Gastrocnemius medialis (tissue), 4 donors: ENCODE data around the gene DYNLL1. TPM values are rescaled to one million over a fixed set of nuclear protein-coding genes. Genes with fewer than 3 reads are reported as not detected.
"Not testable (repeated sequence)": the region's sequence is repeated elsewhere in the genome, so short reads cannot be mapped to it uniquely, and the experiment has no call there.

ENCODE experiments used
- ATAC-seq, 2 donors: fragments of 150-250 bp; one replicate each; pipeline ENCODE4 v1.9.1; 2016
- DNase-seq, 2 donors: peaks; one replicate each; pipeline ENCODE4 v3.0.0-alpha.2; 2019
- H3K27ac ChIP-seq, 4 donors: fragments of 200-600 bp; sonication (generic); 1 replicate in 1 of 4; 2 replicates in 3 of 4; pipeline ENCODE4 v1.5.1; 2016 to 2018; ENCODE audit warnings: mild to moderate bottlenecking in 2 of 4, moderate library complexity in 1 of 4
- H3K27me3 ChIP-seq, 3 donors: fragments of 200-600 bp; sonication (generic) in 2 of 3; 1 replicate in 1 of 3; 2 replicates in 2 of 3; pipeline versions ENCODE4 v1.5.1 to v1.6.0; 2016 to 2019; ENCODE audit warnings: mild to moderate bottlenecking in 1 of 3, moderate library complexity in 1 of 3
- H3K36me3 ChIP-seq, 2 donors: fragments of 200-600 bp; sonication (generic) in 1 of 2; one replicate each; pipeline ENCODE4 v1.5.1; 2017 to 2018
- H3K4me1 ChIP-seq, 2 donors: fragments of 200-600 bp; sonication (generic) in 1 of 2; one replicate each; pipeline ENCODE4 v1.5.1; 2016 to 2017; ENCODE audit warnings: mild to moderate bottlenecking in 2 of 2
- H3K4me3 ChIP-seq, 4 donors: fragments of 200-600 bp; sonication (generic) in 3 of 4; 1 replicate in 1 of 4; 2 replicates in 3 of 4; pipeline ENCODE4 v1.5.1; 2016 to 2019; ENCODE audit warnings: mild to moderate bottlenecking in 2 of 4
- H3K9me3 ChIP-seq, 3 donors: fragments of 200-600 bp; sonication (generic) in 2 of 3; 1 replicate in 1 of 3; 2 replicates in 2 of 3; pipeline ENCODE4 v1.5.1; 2016 to 2019
- POLR2A ChIP-seq, 2 donors: fragments of 450-650 bp; IDR thresholded peaks; one replicate each; pipeline ENCODE4 v1.6.1; 2017; ENCODE audit warnings: antibody characterized with exemption in 2 of 2, mild to moderate bottlenecking in 2 of 2, moderate library complexity in 2 of 2
- in situ Hi-C, 4 donors: fragments of 200-750 bp; cut with MboI; loops; one replicate each; pipeline versions ENCODE4 v1.15.0 to v1.8.0; 2017; ENCODE audit warnings: low sequenced_read_pairs in 4 of 4
- intact Hi-C: fragments of 100-400 bp; cut with DNase I; formaldehyde crosslinking; loops from one replicate; pipeline ENCODE4 v1.15.1; 2023; ENCODE audit warnings: low total_unique reads
- total RNA-seq, 4 donors: library from RNA; depleted of rRNA; stranded (reverse); fragments of >200 nt; gene quantifications; one replicate each; pipeline versions ENCODE4 v1.1.0 to v1.2.3, GENCODE V29; 2016
- TF ChIP-seq, protein P1 (sequence below), 5 experiments: fragments of 450-650 bp in 3 of 5; fragments of 200-600 bp in 2 of 5; sonication (generic) in 2 of 5; IDR thresholded peaks in 4 of 5; conservative IDR thresholded peaks in 1 of 5; 1 replicate in 4 of 5; 2 replicates in 1 of 5; pipeline ENCODE4 v1.5.1; 2016 to 2019; ENCODE audit warnings: antibody characterized with exemption in 5 of 5, mild to moderate bottlenecking in 3 of 5, moderate library complexity in 3 of 5

The DYNLL1 gene
- total RNA-seq, 4 donors from 2014 or later, result 16.7 to 45.0 (median 32.6) TPM

DNA sequence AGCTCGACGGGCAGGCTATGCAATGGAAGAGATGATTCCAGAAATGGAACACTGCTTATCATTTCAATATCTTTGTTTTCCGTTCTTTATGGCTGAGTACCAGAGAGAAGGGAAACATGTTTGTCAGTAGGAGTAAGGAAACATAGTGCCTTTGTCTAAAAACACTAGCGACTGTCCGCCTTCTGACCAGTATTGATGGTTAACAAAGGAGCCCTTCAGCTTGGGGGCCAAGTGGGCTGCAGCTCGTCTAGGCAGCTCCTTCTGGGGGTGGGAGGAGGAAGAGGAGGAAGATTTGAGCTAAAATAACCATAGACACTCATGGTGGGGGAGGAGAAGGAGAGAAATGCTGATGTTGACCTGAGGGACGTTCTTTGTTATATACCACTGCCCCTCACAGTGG, 18.1 kb downstream of the DYNLL1 start:
- TF ChIP-seq, protein P1, sequence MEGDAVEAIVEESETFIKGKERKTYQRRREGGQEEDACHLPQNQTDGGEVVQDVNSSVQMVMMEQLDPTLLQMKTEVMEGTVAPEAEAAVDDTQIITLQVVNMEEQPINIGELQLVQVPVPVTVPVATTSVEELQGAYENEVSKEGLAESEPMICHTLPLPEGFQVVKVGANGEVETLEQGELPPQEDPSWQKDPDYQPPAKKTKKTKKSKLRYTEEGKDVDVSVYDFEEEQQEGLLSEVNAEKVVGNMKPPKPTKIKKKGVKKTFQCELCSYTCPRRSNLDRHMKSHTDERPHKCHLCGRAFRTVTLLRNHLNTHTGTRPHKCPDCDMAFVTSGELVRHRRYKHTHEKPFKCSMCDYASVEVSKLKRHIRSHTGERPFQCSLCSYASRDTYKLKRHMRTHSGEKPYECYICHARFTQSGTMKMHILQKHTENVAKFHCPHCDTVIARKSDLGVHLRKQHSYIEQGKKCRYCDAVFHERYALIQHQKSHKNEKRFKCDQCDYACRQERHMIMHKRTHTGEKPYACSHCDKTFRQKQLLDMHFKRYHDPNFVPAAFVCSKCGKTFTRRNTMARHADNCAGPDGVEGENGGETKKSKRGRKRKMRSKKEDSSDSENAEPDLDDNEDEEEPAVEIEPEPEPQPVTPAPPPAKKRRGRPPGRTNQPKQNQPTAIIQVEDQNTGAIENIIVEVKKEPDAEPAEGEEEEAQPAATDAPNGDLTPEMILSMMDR (IDR thresholded peaks at IDR 0.05 in 4 of 5, conservative IDR thresholded peaks at IDR 0.05 in 1 of 5), result no peak
- Histone ChIP-seq H3K27ac (no peak overlapping the region), H3K9me3 (no peaks in the 10 kb centered on the region), H3K27me3 (no peaks in the 10 kb centered on the region), H3K4me1 (no peaks in the 10 kb centered on the region), H3K4me3 (no peak overlapping the region), H3K36me3 (peaks cover 0 to 66% of the 10 kb centered on the region in 2 donors)
- ATAC-seq (no peak), DNase-seq (no peak)
- intact Hi-C loops (no loop called here), in situ Hi-C loops (no loop called here)

DNA sequence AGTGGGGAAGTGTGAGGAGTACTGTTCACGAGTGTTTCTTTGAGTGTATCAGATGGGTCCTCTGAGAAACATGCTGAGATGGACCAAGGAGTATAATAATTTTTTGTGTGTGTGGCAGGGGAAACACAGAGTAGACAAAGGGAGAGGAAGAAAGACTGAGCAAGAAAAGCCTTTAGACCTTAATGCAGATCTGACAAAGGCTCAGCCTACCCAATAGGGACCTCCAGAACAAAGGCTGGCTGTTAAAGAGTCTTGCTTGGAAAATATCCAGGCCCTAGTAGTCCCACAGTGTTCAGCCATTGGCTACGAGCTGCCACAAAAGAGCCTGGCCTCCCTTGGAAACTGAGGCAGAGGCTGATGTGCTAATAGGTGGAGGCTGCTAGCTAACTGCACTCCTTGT, 19.6 kb downstream of the DYNLL1 start:
- Histone ChIP-seq H3K27ac (no peak overlapping the region), H3K4me3 (no peak overlapping the region), H3K4me1 (no peaks in the 10 kb centered on the region), H3K27me3 (no peaks in the 10 kb centered on the region), H3K36me3 (peaks cover 0 to 51% of the 10 kb centered on the region in 2 donors), H3K9me3 (no peaks in the 10 kb centered on the region)
- DNase-seq, result no peak
- TF ChIP-seq POLR2A (IDR thresholded peaks at IDR 0.05), result no peak
- TF ChIP-seq, protein P1 (IDR thresholded peaks at IDR 0.05 in 4 of 5, conservative IDR thresholded peaks at IDR 0.05 in 1 of 5), result no peak
- intact Hi-C loops, result no loop called here
- no peak for ATAC-seq
- in situ Hi-C loops, result no loop called here

DNA sequence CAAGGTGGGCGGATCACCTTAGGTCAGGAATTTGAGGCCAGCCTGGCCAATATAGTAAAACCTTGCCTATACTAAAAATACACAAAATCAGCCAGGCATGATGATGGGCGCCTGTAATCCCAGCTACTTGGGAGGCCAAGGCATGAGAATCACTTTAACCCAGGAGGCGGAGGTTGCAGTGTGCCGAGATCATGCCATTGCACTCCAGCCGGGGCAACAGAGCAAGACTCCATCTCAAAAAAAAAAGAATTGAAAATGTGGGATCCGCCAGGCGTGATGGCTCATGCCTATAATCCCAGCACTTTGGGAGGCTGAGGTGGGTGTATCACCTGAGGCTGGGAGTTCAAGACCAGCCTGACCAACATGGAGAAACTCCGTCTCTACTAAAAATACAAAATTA, 23.4 kb downstream of the DYNLL1 start:
- H3K27ac ChIP-seq, ATAC-seq, H3K9me3 ChIP-seq, H3K4me1 ChIP-seq, DNase-seq, intact Hi-C loops, in situ Hi-C loops, H3K27me3 ChIP-seq, H3K4me3 ChIP-seq: not testable (repeated sequence)
- peaks cover 0 to 23% of the 10 kb centered on the region in 2 donors for H3K36me3 ChIP-seq

DNA sequence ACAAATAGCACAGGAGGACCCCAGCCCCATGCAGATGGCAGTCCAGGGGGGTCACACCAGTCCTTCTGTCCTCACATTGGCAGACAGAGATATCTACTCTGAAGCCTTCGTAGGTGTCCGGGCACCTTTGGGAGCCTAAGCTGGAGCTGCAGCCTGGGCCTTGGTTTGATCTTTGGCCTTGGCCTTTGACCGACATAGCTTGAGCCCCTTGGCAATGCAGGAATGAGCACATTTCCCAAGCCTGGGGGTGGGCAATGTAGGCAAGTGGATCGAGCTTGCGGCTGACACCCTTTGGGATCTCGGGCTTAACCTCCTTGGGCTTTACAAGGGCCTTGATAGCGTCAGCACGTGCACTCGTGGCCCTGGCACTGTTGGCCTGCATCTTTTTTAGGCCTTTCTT, 26.7 kb downstream of the DYNLL1 start:
- H3K27ac ChIP-seq, result no peak overlapping the region
- intact Hi-C loops (no loop called here), in situ Hi-C loops (no loop called here)
- no peak overlapping the region for H3K4me3 ChIP-seq
- H3K36me3 ChIP-seq, result no peaks in the 10 kb centered on the region
- no peak for DNase-seq
- no peaks in the 10 kb centered on the region for H3K27me3 ChIP-seq
- TF ChIP-seq POLR2A (IDR thresholded peaks at IDR 0.05), result no peak
- TF ChIP-seq, protein P1 (IDR thresholded peaks at IDR 0.05 in 4 of 5, conservative IDR thresholded peaks at IDR 0.05 in 1 of 5), result no peak
- H3K9me3 ChIP-seq, result no peaks in the 10 kb centered on the region
- no peak for ATAC-seq
- no peaks in the 10 kb centered on the region for H3K4me1 ChIP-seq

DNA sequence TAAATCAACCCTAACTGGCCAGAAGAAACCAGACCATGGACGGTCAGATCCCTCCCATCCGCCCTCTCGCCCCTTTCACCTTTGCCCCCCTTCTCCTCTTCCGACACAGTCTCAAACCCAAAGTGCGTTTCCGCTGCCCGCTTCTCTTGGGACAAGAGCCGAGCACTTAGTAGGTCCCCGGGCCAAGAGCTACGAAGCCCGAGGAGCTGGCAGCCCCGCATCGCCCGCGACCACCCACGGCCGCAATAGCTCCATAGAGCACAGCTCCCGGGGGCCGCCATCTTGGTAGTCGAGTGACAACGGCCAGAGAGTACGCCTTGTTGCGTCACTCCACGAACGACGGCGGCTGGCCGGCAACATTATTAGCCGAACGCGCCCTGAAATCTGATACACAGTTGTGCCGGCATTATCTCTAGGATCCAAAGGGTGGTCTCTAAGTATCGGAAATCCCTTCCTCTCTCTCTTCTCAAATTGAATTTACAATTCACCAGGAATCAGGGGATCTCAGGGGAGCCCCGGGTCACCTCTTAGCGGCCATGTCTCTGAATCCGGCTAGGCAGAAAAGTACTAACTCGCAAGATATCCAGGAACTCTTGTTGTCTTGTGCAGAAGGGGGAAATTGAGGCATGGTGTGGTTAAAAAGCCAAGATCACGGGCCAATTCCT, 33.1 kb downstream of the DYNLL1 start, which contains the start of gene COQ5:
Gene COQ5, minus strand, starts transcription at position 298 of the 665 bp plus-strand sequence. Its CDS starts 17 bp downstream, at position 281.
- Histone ChIP-seq H3K4me1 (peaks cover 5 to 9% of the 10 kb centered on the region in 2 donors), H3K4me3 (peak within 1 kb of the TSS; percentile 72 to 93 (median 87)), H3K27me3 (no peaks in the 10 kb centered on the region), H3K9me3 (no peaks in the 10 kb centered on the region), H3K27ac (peak within 1 kb of the TSS; percentile 89 to 97 (median 96)), H3K36me3 (no peaks in the 10 kb centered on the region)
- DNase-seq, result peak; percentile 83 to 89
- intact Hi-C loops, result loop anchor here (2.0 kb wide), 2 partner anchors 32 to 90 kb away; partner anchors contain the start of genes COX6A1 and DYNLL1
- in situ Hi-C loops, result no loop called here
- TF ChIP-seq POLR2A (IDR thresholded peaks at IDR 0.05), result peak; percentile 27 to 47
- TF ChIP-seq, protein P1 (IDR thresholded peaks at IDR 0.05 in 4 of 5, conservative IDR thresholded peaks at IDR 0.05 in 1 of 5), result peak in 1 of 5 experiments; percentile 11
- peak; percentile 92 to 96 for ATAC-seq
